ENCODE results near the gene CHRNA7. TPM values are rescaled to one million over a fixed set of nuclear protein-coding genes. Genes with fewer than 3 reads are reported as not detected.
A peak's percentile ranks its signal among the peaks of the same experiment; 100 is the strongest.

CHRNA7 gene
- polyA plus RNA-seq, 1 of the 3 experiments (the other 2 are of a cell fraction): 0.38 TPM

DNA sequence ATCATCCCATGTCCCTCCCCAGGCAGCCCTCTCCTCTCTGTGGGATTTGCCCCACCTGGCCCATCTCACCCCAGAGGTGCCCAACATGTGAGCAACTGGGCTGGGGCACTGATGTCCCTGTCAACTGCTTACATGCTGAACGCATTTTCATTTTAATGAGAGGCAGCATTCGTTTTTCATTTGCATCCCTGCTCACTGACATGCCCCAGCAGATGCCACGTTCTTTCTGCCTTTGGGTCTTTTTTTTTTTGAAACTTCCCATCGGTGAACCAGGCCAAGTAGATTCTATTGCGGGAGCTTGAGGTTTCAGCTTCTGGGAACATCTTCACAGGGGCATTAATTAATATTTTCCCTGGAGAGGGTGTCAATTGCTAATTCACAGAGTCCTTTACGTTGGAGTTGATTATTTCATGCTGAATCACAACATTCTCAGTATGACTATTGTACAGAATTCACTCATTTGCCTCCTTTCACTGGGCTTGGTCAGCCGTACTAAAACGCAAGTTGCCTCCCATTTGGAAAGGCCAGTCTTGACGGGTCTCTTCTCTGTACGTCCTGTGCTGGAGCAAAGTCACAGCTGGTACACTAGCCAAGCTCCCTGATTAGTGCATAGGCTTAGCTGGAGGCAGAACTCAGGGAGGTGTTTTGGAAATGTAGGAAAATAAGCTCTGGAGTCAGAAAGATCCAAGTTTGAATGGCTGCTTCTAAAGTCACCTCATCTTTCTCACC lies 69.8 kb downstream of the CHRNA7 start:
- TF ChIP-seq JUND (IDR thresholded peaks at IDR 0.05) (no peak), GATA2 (CRISPR knock-in tag; IDR thresholded peaks at IDR 0.05) (0 out of 2 replicates have a peak, but pooled peaks have one; percentile 16), RFX5 (IDR thresholded peaks at IDR 0.05; ENCODE audit: low read length) (no peak), MXI1 (IDR thresholded peaks at IDR 0.05; ENCODE audit: low read depth, low read length) (no peak), RXRA (IDR thresholded peaks at IDR 0.05; ENCODE audit: borderline replicate concordance, low read depth) (no peak)
- TF ChIP-seq, protein P1, sequence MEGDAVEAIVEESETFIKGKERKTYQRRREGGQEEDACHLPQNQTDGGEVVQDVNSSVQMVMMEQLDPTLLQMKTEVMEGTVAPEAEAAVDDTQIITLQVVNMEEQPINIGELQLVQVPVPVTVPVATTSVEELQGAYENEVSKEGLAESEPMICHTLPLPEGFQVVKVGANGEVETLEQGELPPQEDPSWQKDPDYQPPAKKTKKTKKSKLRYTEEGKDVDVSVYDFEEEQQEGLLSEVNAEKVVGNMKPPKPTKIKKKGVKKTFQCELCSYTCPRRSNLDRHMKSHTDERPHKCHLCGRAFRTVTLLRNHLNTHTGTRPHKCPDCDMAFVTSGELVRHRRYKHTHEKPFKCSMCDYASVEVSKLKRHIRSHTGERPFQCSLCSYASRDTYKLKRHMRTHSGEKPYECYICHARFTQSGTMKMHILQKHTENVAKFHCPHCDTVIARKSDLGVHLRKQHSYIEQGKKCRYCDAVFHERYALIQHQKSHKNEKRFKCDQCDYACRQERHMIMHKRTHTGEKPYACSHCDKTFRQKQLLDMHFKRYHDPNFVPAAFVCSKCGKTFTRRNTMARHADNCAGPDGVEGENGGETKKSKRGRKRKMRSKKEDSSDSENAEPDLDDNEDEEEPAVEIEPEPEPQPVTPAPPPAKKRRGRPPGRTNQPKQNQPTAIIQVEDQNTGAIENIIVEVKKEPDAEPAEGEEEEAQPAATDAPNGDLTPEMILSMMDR (IDR thresholded peaks at IDR 0.05): no peak
- TF ChIP-seq, protein P2, sequence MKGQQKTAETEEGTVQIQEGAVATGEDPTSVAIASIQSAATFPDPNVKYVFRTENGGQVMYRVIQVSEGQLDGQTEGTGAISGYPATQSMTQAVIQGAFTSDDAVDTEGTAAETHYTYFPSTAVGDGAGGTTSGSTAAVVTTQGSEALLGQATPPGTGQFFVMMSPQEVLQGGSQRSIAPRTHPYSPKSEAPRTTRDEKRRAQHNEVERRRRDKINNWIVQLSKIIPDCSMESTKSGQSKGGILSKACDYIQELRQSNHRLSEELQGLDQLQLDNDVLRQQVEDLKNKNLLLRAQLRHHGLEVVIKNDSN (IDR thresholded peaks at IDR 0.05; ENCODE audit: borderline replicate concordance, low read depth): no peak
- Histone ChIP-seq H3K4me1 (ENCODE audit: control insufficient read depth in 1 of 2, insufficient read depth in 2 of 2, low read depth in 1 of 2, low read length in 1 of 2) (peaks cover 0 to 51% of the 10 kb centered on the region in 2 experiments; a peak in 2 of 4 replicates), H3K9ac (no peak overlapping the region), H3K9me3 (no peaks in the 10 kb centered on the region), H3K4me3 (ENCODE audit: low read depth in 2 of 2, low read length in 1 of 2) (no peak overlapping the region), H3K9me2 (no peaks in the 10 kb centered on the region), H3K27me3 (ENCODE audit: insufficient read depth) (no peaks in the 10 kb centered on the region), H3K79me2 (ENCODE audit: insufficient read depth) (no peaks in the 10 kb centered on the region), H3K27ac (ENCODE audit: low read depth in 2 of 2, low read length in 1 of 2) (peak overlapping the region in 1 of 2 experiments; percentile 89; a peak in 2 of 4 replicates), H3F3A (replicated peaks; ENCODE audit: insufficient read depth) (no peaks in the 10 kb centered on the region), H2AFZ (ENCODE audit: low read depth) (no peak overlapping the region), H3K4me2 (no peak overlapping the region), H3K36me3 (replicated peaks in 1 of 2; ENCODE audit: control insufficient read depth in 1 of 2, insufficient read depth in 2 of 2, low read length in 1 of 2) (no peaks in the 10 kb centered on the region), H4K20me1 (ENCODE audit: insufficient read depth) (no peaks in the 10 kb centered on the region)
- DNase-seq: no peak
- 33% methylated on average over 10 of the region's 10 CpGs for WGBS (ENCODE audit: low lambda C conversion rate)
- CTCF ChIA-PET: interaction anchor here (0.8 to 1.8 kb wide), 5 partner anchors 10 to 122 kb away, joined by 3 to 9 read pairs (median 7); no protein-coding TSS in a partner anchor
- POLR2A ChIA-PET: interaction anchor here (0.7 to 0.8 kb wide), 2 partner anchors 9 to 70 kb away, joined by 3 to 4 read pairs; partner anchors contain the start of gene CHRNA7

DNA sequence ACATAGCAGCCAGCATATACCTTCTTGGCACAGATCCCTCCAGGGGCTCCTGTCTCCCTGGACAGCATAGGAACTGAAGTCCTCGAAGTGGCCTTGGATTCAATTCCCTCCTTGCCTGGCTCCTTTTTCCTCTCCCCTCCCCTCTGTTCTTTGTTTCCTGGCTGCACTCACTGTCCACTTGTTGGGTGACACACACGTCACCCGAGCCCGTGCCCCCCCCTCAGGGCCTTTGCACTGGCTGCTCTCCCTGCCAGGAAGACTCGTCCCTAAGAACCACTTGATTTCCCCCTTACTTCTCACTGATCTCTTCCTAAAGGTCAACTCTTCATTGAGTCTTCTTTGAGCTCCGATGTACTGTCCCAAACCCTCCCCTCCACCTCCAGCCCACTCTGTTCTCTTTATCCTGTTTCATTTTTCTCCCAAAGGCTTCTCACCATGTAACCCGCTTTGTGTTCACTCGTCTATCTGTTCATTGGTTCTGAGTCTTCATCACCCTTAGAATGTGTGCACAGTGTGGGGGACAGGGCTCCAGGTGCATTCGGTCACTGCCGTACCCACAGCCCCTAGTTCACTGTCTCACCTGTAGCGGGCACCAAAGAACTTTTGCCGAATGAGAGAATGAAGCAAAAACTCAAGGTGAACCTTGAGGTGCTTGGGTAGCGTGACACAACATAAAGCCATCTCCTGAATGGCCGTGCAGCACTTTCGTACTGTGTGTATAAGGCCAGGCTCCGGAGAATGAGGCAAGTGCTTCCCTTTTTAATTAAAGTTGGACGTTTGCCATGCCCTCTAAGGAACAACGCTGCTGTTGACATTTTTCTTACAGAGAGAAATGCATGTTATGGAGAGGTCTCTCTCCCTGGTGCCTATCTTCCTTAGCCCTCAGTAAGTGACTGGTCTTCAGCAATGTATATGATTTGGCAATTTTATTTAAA lies 74.0 kb downstream of the CHRNA7 start:
- Histone ChIP-seq H3K4me1 (ENCODE audit: control insufficient read depth in 1 of 2, insufficient read depth in 2 of 2, low read depth in 1 of 2, low read length in 1 of 2) (peaks cover 0 to 57% of the 10 kb centered on the region in 2 experiments; a peak in 2 of 4 replicates), H3K9me2 (no peaks in the 10 kb centered on the region), H3K4me3 (ENCODE audit: low read depth in 2 of 2, low read length in 1 of 2) (no peak overlapping the region), H3K4me2 (no peak overlapping the region), H3K27me3 (ENCODE audit: insufficient read depth) (no peaks in the 10 kb centered on the region), H3K9ac (no peak overlapping the region), H3K27ac (ENCODE audit: low read depth in 2 of 2, low read length in 1 of 2) (peak overlapping the region in 1 of 2 experiments; percentile 88; a peak in 2 of 4 replicates), H3K36me3 (replicated peaks in 1 of 2; ENCODE audit: control insufficient read depth in 1 of 2, insufficient read depth in 2 of 2, low read length in 1 of 2) (no peaks in the 10 kb centered on the region), H3K9me3 (no peaks in the 10 kb centered on the region), H4K20me1 (ENCODE audit: insufficient read depth) (no peaks in the 10 kb centered on the region), H2AFZ (ENCODE audit: low read depth) (no peak overlapping the region), H3F3A (replicated peaks; ENCODE audit: insufficient read depth) (no peaks in the 10 kb centered on the region), H3K79me2 (ENCODE audit: insufficient read depth) (no peaks in the 10 kb centered on the region)
- DNase-seq: no peak
- ChIA-PET POLR2A (no interaction called here), CTCF (interaction anchor here (1.4 to 1.7 kb wide), 2 partner anchors 8 to 129 kb away, joined by 3 to 4 read pairs; no protein-coding TSS in a partner anchor)
- TF ChIP-seq TEAD4 (IDR thresholded peaks at IDR 0.05; ENCODE audit: borderline replicate concordance, insufficient read depth): no peak
- TF ChIP-seq POLR2AphosphoS5 (IDR thresholded peaks at IDR 0.05; ENCODE audit: low read depth, low read length): no peak
- TF ChIP-seq RAD21 (IDR thresholded peaks at IDR 0.05; ENCODE audit: low read length): 0 out of 2 replicates have a peak, but pooled peaks have one; percentile 11
- no peak for TF ChIP-seq RFX5 (IDR thresholded peaks at IDR 0.05; ENCODE audit: low read length)
- TF ChIP-seq, protein P2 (IDR thresholded peaks at IDR 0.05; ENCODE audit: borderline replicate concordance, low read depth): no peak
- 38% methylated on average over 17 of the region's 18 CpGs for WGBS (ENCODE audit: low lambda C conversion rate)

All from SK-N-SH (cell line).